Measurements from ENCODE around the gene BEND5.

The BEND5 gene

DNA sequence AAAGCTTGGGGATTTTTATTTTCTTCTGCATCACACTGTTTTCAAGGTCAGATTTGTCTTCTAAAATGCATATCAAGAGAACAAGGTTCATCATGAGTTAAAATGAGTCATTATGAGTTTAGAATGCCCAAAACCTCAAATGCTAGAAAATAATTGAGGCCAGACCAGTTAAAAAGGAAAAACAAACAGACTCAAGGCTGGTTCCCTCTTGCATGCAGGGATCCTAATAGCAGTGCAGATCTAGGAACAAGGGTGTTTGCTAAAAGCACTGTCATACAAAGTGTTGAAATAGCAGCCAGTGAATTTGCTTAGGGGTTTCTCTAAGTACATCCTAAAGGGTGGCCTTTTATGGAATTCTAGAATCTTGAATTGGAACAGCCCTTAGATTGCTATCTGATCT is 15.3 kb downstream of the BEND5 start:
- no peak for DNase-seq

DNA sequence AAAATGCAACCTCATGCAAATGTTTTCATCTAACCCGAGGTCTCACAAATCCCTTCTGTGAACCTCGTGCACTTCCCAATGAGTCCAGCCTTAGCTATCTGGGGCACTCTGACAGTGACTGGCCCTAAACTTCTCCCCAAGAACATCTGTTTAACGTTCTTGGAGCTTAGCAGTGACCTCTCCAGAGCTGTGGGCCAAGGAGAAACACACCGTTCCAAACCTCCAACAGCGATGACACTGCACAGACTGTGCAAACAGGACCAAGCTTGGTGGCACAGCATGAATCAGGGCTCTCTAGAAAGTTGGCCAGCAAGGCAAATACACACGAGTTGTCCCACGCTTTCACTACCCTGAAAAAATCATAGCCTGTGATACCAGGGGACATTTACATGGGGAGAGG is 15.8 kb downstream of the BEND5 start:
- no peak for DNase-seq

DNA sequence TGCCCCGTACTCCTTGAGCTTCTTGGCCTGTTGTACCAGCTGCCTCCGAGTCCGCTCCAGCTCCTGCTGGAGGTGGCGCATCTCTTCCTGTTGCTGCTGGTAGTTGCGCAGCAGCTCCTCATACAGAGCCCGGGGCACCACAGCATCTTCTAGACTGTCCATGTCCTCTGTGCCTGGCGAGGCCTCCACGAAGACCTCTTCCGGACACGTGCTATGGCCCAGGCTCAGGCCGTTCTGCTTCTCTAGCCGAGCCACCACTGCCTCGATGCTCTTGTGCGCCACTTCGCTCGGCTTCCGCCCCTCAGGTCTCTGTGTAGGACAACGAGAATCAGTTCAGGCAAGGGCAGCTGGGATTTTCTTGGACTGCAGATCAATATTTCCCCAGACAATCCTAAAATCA is 17.7 kb downstream of the BEND5 start:
- no peak for DNase-seq

DNA sequence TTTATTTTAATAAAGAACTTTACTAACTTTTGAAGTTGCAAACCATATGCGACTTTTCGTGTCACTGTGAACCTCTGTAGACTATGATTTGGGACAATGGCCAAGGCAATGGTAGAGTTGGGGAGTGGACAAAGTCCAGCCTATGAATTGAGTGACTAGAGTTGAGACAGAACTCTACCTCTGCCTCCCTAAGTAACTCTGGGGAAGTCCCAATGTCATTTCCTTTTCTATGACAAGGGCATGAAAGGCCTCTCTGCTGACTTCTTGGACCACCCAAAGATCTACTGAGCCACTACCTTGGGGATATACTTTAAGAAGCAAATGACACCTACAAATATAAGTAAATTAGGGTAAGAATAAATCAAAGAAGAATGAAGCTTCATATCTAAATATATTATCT is 19.3 kb downstream of the BEND5 start:
- DNase-seq = no peak

DNA sequence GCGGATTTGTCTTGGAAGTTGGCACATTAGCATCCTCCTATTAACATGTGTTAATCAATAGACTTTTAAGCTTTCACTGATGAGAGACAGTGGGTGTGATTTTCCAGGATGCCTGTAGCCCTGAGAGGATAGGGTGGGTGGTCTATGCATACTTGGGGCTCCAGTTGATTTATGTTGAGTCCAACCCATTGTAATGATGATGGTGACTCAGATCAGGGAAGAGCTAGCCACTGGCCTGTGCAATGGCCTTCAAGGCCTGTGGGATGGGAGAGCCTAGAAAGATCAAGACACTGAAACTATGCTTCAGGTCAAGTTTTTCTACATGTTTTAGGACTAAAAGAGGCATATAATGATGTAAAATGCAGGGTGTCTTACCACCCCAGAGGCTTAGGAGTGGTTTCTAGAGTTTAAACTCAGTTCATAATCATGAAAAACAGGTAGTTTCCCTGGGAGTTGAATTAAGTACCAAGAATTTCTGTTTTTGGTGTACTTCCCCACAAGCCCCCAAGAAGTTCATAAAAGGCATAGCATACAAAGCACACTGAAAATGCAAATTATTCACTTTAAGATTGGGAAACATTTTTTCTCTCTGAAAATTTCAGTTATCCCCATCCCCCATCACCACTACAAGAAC is 19.9 kb downstream of the BEND5 start:
- DNase-seq = no peak

DNA sequence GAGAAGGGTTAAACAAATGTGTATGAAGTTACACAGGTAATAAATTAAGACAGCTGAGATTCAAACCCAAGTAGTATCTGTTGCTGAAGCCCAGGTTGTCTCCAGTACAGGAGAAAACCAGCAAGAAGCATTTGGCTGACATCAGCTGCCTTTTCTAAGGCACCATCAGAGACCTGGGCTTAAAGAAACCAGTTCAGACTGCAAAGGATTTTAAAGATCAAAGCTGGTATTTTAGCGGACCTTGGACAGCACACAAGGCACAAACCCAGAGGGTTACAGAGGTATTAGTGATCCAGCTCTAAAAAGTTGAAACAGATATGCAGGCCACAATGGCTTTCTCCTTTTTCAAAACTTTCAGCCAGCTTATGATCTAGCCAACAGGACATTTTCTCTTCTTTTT is 23.4 kb downstream of the BEND5 start:
- DNase-seq = no peak

DNA sequence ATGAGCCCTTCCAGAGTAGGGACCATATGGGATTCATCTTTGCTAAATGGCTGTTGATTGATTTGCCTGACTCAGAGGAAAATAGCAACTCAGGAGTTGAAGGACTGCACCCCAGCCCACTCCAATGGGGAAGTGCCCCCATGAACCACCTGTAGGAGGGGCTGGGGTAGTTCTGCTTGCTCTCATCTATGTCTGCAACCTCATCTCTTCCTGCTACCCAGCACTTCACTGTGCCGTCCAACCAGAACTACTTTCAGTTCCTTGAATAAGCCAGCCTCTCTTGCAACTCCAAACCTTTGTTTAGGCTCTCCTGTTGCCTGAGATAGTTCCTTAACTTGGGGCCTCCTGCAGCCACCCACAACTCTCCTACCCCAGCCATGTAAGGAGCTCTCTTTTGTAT is 26.6 kb downstream of the BEND5 start:
- peak in 1 of 2 donors; percentile 46 for DNase-seq

DNA sequence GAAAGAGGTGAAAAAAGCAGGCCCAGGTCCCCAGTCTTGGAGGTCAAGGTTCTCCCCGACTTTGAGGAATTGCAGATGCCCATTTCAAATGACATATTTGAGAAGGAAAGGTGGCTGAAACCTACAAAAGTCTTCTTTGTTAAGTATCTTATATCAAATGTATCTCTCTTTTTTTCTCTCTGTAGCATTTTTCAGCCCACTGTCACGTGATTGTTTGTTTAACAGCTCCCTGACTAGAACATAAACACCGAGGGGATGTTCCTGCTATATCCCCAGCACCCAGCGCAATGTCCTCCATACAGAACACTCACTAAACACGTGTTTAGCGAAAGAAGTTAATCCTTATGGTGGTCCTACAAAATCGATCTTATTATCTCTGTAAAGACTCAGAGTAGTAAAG is 27.6 kb downstream of the BEND5 start:
- DNase-seq = no peak

DNA sequence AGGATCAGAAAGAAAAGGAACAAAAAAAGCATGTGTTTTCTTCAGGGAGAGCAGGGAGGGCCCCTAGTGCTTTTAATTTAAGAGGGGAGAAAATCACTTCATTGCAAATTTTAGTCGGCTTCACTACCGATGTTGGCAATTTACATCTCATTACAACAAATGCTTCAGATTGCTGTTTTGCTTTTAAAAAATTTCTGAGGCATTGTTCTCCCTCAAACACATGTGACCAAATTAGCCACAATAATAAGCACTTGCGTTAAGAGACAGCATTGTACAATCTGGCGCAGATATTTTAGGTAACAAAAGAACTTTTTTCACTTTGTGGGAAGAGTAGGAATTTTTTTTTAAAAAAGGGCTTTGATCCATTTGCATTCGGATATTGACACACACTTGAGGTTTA is 29.8 kb downstream of the BEND5 start:
- DNase-seq = no peak

DNA sequence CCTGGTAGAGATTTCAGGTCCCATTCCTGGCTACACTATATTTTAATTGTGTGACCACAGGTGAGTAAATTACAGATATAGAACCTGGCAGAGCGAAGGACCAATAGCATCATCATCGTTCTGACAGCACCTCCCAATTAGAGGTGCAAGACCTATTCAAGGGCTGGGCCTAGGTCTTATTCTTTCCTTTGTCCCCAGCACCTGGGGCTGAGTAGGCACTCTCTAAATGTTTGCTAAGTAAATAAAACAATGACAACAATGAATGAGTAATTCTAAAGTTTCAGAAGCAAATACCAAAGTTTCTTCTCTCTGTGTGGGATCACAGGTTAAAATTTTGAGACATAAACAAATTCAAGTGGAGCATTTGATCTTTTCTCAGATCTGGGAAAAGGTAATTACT is 32.7 kb downstream of the BEND5 start:
- no peak for DNase-seq

DNA sequence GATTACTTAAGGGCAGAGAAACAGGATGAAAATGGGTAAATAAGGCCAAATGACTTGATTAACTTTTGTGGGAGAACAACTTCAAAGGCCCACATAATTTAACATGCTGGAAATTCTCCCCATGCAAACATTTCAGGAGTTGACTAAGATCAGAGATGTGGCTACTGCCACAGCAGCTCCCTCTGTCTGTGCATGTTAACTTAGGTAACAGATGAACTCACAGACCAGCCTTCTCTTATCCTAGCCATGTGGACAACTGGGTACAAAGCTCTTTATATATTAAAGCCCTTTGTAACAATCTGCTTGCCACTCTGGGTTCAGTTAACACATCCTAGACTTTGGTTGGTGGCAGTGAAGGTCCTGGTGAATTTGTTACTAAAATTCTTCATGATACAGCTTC is 33.2 kb downstream of the BEND5 start:
- no peak for DNase-seq

DNA sequence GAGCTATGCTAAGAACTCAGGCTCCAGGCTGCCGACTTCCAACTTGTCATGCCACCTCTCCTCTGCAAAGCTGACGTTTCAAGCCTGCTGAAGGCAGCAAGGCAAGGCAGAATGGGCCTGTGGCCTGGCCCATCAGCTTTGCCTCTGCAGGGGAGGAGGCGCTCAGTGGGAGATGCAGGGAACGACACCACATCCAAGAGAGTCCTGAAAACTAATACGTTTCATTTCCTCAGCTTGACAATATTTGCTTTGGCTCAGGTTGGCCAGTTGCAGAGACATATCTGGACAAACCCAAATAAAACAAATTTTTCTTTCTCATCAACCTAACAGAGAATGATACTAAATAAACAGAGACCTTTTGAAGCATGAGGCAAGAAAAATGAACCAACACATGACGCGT is 35.3 kb downstream of the BEND5 start:
- no peak for DNase-seq

DNA sequence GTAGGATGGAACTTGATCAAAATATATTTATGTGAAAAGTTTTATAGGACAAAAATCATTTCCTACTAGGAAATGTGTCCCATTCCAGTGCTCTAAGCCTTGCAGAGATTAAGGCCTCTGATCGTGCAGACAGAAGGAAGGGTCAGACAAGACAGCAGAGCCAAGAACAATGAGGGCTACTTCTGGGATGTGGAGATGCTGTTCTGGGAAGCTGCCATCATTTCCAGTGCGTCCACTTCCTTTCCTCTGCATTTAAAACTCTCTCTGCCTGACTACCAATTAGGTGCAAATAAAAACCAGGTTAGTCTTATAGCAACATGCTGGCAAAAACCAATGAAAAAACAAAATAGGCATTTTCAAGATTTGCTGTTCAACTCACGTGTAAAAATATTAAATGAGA is 36.1 kb downstream of the BEND5 start:
- DNase-seq = no peak

DNA sequence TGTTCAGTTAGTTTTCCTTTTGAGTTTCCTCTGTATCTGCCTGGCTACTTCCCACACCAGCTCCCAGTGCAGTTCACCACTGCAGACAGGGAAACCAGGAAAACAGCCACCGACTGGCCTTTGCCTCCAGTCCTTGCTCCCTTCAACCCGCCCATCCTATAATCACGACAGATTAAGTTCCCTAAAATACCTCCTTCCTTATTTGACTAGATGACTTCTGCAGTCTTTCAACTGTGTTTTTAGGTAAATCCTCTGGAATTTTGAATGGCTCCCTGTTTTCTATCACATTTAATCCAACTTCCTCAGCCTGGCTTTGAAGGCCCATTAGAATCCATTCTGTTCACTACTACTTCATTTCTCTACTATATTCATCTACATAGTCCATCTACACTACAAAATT is 37.6 kb downstream of the BEND5 start:
- no peak for DNase-seq

DNA sequence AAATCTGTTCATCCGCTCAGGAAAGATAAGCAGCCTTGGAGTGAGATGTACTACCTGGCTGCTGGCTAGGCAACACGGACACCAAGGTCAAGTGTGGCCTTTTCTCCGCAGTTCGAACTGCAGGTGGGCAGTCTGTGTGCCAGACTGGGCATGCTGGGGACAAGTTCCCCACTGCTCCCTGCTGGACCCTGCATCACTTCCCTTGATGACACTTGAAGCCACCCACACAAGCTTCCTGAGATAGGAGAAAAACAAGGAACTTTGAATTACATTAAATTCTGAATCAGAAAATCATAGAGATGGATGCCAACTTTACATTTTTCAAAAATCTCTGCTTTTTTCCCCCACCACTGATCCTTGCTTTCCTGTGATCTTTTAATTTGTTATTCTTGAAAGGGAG is 38.3 kb downstream of the BEND5 start:
- no peak for DNase-seq

DNA sequence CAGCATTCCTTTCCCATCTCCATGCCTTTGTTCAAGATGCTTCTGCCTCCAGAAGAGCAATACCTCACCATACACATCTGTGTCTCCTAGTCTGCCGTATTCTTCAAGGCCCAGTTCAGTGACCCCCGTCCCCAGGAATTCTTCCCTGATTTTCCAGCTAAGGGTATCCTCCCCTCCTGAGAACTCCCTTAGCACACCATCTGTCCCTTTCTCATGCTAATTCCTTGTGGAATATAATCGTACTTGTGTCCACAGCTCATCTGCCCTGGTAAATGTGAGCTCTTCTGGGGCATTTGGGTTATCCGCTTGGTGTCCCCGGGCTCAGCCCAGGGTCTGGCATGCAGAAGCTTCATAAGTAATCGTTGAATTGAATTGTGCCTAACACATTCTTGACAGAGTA is 40.9 kb downstream of the BEND5 start:
- DNase-seq = no peak

DNA sequence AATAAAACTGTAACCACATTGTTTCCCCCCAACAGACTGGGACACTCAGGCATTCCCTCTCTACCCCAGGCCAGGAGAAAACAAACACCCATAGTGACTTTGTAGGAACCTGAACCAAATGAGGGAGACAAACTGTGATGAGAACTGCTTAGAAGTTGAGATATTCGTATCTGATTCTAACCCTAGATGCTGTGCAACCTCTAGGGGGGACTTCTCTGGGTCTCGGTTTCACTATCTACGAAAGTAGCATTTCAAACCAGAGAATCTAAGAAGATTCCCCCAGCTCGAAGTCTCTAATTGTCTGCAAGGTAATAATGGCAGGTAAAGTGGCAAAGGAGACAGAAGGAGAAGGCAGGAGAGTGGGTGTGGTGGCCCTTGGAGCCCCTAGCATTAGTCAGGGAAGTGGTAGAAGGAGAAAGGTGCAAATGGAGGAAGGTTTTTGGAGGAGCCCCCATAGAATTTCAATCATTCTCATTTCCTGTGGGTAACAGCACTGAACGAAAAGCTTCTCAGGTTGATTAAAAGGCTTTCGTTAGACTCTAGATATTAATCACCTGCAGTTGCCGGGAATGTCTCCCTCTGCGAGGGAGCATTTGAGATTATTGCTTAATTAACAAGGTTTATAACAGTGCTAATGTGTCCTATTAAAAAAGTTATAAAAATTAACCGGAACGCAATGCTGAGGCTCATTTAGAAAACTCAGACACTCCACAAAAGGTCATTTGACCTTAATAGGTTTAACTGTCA is 46.4 kb downstream of the BEND5 start:
- DNase-seq = no peak

DNA sequence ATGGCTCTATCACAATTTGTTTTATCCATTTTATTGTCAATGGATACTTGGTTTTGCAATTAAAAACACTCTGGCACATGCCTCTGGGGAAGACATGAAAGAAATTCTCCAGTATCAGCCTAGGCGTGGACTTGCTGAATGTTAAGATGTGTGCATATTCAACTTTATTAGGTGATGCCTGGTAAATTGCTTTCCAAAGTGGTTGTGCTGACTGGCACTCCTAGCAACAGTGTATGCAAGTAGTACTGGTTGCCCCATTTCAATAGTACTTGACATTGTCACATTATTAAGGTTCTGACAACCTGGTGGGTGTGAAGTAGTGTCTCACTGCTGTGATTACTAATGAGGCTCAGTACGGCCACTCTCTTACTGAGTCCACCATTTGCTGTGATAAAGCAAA is 48.1 kb downstream of the BEND5 start:
- DNase-seq = no peak

DNA sequence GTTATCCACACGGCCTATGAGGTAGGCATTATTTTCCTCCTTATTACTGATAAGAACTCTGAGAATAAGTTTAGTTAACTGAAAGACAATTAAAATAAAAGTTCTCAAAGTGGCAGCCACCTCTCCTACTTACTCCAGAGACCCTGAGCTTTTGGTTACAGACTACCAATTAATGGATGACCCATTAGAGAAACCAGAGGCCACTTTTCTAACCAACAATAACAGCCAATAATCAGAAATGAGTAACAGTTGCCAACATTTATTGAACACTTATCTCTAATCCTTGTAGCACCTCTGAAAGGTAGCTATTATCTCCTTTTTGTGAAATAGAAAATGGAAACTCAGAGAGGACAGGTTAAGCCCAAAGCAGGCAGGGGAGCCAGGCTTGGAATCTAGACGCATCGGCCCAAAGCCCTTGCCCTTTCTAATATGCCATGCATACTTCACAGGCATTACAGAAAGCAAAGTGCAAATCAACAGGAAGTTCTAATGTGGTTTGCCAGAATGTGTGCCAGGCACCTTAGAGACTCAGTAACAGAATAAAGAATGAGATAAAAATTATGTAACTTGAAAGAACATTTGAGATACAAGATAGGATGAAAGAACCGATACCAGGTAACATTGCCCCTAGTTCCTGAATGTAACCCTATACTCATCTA is 50.0 kb downstream of the BEND5 start:
- DNase-seq = no peak

DNA sequence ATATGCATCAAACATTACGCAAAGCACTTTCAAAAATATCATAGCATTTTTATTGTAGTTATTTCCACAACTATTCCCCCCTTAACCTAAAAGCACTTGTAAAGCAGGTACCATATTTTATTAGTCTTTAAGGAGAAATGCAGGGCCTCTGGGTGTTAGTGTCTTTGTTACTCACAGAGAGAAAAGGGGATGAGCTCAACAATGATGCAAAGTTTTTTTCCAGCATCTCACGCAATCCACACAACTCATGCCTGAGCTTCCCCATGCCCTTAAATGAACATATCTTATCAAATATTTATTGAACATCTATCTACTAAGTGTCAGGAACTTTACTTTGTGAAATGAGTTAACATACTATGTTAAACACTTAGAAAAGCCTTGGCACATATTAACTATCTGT is 50.6 kb downstream of the BEND5 start:
- no peak for DNase-seq

DNA sequence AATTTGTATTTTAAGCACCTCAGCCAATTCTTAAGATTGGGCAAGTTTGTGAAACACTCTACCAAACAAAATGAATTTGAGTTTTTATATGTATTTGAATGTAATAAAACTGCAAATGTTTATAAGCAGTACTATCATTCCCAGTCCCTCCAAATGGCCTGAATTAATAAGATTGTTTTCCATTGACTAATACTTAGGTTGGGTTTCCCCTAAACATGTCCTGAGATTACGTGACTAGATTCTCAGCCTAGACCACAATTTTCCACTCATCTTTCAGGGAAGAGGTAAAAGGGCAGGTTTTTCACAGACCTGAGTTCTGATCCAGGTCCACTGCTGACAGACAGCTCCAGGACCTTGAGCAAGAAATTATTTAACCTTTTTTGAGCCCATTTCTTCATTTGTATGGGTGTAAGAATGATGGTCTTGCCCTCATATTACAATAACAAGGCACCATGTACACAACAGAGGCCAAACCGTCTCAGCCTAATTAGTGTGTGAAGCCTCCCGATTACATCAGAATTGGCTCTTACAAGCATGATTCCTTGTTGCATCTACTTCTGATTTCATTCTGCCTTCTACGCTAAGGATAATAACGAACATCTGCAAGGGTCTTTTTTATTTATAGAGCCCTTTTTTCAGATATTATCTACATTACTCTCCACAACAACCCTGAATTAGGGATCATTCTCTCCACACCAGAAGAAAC is 51.2 kb downstream of the BEND5 start:
- no peak for DNase-seq

DNA sequence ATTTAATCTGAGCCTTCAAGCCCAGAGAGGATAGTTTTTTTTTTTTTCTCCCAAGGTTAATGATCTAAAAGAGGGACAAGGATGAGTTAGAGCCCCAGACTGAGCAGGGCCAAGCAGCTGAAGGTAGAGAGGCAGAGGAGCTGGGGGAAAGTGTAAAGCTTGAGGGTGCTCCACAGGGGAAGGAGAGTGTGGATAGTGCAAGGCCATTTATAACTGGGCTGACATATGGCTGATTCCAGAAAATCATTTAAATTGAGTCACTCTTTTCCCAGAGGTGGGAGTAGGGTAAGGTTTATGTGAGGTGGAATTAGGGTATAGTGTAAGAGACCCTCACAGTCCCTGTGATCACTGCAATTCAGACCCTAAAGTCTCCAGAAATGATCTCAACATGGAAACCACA is 55.8 kb downstream of the BEND5 start:
- no peak for DNase-seq

DNA sequence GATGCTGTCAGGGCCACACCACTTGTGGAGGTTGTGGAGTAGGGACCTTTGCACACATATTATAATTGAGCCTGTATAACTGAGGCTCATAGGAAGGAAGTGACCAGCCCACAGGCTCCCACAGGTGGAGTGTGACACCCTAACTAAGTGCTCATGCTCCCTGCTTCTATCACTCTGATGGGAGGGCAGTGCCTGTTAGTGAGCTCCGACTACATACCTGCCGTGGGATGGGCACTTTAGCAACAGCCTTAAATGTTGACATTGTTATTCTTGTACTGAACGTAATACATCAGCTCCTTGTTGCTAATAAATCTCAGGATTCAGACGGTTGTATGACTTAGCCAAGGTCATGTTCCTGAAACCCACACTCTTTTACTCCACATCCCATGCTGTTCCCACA is 58.0 kb downstream of the BEND5 start:
- DNase-seq = no peak

DNA sequence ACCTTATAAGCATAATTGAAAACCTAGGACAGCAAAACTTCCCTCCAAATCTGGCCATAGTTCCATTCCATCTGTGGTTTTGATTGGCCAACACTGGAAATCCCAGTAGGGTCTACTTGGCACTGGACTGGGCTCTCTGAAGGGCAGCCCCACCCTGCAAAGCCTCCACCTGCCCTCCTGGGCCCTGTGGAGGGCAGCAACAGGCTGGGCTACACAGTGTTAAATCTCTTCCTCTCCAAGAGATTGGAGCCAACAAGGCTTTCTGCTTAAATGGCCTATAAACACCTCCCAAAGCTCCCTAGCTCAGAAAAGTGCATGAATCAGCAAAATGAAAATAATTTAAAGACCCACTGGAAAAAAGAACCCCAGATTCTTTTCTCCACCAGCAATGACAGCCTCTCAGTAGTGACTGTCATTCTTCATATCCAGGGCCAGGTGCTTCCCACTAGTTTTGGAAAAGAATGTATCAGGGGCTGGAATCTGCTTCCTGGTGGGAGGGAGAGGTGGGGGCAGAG is 58.5 kb downstream of the BEND5 start:
- no peak for DNase-seq
